GM21576 (cell line): Measurements from ENCODE around the gene PAQR8.

Experiments used
- ATAC-seq: cut with Tn5 transposase; IDR thresholded peaks from one replicate; pipeline ENCODE4 v1.9.1; 2021; ENCODE audit warnings: mild to moderate bottlenecking, moderate library complexity; ENCODE audit not compliant: unreplicated experiment

PAQR8 gene

DNA sequence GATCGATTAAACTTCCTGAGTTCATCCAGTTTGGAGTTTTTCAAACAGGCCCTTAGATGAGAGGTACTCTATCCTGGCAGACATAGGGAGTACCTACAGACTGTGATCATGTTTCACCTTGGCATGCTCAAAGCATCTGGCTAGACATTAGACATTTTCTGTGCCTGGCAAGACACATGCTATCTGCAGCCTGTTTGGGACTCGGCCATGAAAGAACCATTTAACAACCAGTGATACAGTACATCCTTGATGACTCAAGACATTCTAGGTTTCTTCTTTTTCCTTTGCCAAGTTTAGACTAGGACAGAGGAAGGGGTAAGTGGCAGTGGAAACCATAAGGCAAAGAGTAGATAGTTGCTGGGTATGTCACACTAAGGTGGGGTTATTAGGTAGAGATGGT is 15.4 kb upstream of the PAQR8 start:
- no peak for ATAC-seq

DNA sequence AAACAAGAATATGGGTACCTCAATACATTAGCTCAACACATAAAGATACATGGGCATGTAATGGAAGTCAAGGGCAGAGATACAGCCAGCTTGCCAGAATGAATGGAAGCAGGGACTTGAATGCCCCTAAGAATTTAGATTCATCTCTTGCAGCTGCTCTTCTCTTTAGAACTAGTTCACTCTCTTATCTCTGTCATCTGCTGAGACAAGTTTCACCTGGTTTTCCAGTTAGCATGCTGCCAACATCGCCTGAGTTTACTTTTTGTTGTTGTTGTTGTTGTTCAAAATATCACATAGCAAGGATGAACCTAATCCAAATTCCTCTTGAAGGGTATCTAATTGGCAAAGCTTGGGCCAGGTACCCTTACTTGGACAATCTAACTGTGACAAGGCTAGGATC is 14.1 kb upstream of the PAQR8 start:
- no peak for ATAC-seq

DNA sequence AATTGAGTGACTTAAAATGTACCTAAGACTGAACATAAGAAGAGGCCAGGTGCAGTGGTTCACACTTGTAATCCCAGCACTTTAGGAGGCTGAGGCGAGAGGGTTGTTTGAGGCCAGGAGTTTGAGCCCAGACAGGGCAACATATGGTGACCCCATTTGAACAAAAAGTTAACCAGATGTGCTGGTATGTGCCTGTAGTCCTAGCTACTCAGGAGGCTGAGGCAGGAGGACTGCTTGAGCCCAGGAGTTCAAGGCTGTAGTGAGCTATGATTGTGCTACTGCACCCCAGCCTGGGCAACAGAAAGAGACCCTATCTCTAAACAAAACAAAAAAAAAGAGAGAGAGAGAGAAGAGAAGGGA is 10.1 kb upstream of the PAQR8 start:
- no peak for ATAC-seq

DNA sequence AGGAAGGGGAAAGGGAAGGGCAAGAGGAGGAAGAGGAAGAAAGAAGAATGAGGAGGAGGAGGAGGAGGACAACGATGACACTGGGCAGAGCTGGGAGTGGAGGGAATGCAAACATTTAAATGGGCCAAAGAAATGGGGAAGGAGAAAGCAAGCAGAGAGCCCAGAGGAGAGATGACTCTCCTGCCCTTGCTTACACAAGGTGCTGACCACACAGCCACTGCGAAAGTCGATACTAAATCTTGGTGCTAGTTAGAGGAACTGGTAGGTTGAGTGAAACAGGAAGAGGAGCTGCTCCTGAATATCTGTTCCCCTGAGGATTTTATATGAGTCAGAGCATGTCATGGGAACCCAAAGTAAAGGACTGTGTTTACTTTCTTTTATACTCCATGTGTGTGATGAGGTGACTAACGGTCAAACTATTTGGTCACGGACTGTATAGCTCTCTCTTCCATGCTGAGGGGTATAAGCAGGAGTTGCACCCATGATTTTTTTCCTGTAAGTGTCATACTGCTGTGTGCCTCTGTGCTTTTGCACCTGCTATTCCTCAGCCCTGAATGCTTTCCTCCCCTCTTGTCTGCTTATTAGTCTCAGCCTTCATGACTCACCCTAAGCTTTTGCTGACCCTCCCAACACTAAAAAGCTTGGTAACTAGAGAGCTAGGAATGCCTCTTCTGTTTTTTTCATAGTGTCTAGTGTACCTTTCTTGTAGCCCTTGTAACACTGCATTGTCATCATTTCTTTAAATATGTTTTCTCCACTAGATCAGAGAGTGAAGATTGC is 9.5 kb upstream of the PAQR8 start:
- ATAC-seq: peak; percentile 93

DNA sequence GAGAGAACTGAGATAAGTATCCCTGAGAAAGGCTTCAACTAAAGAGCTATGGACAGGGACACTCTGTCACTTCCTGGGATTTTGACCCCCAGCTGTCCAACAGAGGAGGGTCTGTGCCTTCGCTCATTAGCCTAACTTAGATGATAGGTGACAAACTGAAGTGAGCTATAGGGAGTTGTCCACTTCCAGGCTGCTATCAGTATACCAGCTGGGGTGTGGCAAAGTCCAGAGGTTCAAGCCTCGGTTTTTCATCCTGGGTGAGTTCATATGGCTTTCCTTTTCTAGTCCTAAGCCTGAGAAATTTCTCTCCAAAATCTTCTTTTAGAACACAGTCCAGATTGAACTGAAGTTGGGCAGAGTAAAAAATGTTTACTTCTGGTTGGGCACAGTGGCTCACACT is 5.9 kb upstream of the PAQR8 start:
- ATAC-seq: no peak

DNA sequence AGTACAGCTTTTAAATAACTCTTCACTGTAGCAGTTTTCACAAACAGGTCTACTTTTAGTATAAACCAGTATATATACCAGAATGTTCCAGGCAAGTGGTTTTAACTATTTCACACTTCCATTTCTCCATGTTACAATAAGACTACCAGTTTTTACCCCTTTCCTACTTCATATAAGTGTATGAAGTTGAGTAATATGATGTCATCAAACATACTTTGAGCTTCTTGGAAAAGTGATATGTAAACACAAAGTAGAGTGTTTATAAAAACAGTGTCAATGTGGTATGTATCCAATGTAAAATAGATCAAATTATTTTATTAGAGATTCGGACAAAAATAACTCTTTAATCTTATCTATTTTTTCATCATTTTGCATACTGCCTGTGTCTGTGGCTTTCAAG is 2.5 kb upstream of the PAQR8 start:
- no peak for ATAC-seq

DNA sequence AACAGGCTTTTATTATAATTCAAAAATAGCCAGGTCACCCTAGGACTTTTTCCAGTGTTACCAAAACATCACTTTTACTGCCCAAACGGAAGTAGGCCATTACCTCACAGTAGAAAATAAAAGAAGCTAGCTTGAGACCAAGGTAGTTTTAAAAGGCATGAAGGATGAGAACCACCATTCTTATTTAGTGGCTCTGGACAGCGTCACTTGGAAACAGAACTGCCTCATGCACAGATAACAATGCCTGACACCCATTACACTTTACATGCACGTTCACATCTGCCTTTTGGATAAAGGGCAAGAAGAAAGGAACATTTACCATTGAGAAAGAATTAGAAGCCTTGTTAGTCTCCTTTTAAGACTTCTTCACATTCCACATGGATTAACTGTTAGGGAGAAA is 1.9 kb upstream of the PAQR8 start:
- no peak for ATAC-seq

DNA sequence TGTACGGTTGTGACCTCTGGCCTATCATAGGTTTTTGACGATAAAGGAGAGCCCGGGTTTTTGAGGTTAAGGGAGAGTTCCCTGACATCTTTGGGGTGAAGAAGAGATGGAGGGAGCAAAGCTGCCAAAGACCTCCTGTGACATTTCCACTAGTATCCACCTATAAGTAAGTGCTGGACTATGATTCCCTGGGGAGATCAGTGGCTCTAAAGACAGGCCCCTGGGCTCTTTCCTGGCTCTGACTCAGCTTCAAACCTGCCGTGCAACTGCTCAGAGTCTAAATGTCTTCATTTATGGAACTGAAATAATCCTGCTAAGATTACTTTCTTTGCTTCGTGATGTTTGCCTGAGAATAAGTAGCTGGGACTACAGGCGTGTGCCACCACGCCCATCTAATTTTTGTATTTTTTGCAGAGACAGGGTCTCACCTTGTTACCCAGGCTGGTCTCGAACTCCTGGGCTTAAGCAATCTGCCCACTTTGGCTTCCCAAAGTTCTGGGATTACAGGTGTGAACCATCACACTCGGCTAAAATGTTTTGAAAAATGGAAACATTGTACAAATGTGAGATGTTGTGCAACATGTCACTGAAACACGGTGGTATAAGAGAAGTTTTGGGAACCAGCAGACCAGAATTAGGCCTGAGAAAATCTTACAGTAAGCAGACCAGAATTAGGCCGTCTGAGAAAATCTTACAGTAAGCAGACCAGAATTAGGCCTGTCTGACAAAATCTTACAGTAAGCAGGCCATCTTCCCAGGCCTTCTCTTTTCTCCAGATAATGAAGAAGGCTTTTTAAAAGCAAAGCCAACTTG is 1.1 kb upstream of the PAQR8 start:
- ATAC-seq: no peak

DNA sequence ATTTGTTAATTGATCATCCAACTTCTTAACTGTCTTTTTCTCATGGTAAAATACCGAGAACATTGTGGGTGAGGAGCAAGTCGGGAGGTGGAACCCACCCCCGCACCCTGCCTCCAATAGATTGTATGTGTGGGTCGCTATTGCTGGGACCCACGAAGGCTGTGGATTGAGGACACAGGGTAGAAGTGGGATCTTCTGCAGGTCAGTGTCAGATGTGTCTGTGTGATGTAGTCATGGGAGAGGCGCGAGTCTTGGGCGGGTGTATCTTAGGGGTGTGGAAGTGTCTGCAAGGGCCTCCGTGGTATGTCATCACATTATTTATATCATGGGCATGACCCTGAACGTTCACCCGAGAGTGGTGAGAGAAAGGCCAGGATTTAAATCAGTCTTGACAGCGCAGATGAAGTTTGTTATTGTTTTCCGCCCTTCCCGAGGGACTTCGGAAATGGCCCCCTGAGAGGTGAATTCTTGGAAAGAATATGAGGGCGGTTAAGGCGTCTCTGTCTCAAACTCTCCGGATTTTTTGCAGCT is 472 bp upstream of the PAQR8 start:
- ATAC-seq: no peak

DNA sequence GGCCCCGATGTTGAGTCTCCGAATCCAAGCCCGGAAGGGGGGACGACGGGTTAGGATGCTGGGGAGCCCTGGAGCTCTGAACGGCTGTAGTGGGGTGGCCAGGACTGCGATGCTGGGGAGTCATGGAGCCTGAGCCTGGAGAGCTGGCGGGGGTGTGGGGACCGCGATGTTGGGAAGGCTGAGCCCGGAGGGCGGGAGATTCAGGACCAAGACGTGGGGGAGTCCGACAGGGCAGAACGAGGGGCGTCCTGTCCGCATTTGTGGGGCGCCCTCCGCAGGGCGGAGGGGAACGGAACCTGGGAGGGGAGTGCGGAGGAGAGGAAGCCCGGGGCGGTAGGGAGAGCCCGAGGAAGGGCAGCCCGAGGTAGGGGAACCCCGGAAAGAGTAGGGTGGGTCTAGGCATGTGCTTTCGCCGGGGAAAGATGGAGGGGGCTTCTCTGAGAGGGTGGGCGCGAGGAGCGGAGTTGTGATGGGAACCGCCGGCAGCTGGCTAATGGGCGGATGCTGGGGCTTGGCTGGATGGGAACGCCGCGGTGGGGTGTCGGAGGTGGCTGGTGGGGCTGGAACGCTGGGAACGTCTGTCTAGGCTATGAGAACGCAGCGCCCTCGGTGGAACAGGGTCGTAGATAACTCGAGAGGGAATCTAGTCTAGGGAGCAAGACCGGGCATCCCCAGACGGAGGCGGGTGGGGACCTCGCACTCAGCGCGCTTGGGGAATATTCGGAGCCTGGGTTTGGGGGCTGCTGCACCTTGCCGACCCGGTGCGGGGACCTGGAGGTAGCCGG is 684 bp downstream of the PAQR8 start:
- ATAC-seq: peak; percentile 47

DNA sequence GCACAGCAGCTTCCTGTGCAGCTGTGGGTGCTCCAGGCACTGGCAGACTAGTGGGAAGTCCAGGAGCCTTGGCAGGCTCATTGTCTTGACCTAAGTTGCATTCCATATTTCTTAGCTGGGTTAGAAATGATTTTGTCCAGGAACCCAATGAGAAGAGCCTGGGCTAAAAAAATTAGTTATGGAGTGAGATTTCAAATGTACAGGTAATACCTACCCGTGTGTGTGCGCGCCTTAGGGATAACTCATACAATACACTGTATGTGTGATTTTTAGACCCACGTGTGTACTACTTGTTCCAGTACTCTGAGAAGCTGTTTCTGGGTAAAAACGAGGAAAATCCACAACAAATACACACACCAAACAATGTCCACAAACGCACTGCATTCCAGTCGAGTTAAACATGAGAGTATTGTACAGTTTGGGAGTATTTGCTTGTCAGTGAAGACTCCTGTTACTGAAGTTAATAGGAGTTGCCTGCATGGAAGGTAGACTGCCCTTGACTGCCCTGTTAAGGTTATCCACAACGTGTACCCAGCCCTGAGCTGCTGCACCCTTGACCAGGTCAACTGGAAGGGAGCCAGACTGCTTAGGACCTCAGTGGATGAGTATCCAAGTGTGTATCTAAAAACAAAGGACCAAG is 1.4 kb downstream of the PAQR8 start:
- ATAC-seq: no peak

DNA sequence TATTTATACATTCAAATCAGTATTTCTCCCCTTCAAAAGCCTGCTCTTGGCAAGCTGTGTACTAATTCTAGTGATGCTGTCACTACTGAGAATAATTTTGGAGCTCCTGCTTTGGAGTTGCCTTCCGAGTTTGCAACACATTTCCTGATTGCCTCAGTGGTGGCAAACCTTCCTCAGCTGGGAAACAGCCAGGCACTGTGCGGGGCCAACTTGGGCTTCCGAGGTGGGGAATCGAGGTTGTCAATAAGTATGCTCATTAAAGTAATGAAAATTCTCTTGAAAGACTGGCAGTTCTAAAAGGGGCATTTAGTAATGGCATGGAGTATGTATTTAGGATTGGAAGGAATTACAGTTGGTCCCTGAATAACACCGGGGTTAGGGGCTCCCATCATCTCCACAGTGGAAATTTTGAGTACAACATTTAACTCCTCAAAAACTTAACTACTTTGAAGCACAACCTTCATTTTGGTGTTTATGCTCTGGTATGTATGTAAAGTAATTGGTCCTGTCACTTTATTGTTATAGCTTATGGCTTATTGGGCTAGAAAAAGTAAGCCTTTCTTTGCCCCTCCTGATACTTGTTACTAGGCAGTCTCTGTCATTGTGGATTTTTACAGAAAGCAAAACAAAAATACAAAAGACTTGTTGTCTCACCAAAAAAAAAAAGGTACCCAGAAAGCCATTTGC is 2.7 kb downstream of the PAQR8 start:
- ATAC-seq: no peak

DNA sequence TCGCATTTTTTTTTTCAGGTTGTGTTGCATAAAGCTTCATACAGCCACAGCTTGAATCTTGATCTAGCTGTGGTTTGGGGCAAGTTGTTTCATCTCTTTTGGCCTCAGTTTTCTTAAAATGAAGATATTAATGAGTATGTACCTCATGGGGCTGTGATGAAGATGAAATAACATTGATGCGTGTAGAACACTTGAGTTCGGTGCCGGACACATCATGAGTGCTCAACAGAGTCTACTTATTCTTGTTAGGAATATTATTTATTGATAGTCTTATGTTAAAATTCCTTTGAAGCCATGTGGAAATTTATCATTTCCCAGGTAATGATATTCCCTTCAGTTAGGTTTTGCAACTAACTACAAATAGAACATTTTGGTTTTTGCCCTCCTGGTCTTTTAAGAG is 3.4 kb downstream of the PAQR8 start:
- ATAC-seq: no peak

DNA sequence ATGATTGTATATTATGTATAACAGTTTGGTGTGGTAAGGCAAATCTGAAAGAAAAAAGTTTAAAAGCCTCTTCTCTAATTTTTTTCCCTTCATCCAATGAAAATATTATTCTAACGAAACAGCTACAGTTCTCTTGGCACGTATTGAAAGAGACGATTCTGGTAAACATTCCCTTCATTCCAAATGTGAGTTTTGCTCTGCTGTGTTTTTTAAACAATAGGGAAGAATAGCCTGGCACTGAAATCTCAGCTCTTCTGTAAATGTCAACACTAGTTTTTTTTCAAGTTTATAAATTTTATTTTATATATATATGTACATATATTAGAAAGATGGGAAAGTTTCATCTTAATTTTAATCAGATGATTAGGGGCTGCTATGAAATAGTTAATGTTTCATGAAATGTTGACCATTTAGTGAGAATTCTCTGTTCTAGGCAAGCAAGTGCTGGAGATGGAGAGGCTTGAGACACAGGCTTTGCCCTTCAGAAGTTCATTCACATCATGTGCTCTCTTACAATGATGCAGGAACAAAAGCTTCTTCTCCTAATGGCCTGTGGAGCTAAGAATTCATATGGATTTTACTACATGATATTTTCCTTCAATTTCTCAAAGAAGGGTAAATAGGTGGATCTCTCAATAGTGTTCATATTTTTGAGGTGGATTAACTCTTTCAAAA is 4.1 kb downstream of the PAQR8 start:
- ATAC-seq: no peak

DNA sequence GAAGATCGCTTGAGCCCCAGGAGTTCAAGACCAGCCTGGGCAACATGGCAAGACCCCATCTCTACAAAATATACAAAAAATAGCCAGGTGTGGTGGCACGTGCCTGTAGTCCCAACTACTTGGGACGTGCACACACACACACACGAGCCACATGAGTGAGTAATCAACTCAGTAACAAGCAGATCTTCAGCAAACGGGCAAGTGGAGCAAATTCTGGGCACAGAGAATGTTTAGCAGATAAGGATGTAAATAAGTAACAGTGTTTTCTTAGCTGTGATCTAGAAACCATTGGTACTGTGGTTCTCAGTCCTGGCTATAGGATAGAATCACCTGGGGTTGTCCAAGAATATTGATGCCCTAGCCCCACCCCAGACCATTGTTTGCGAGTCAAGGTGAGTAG is 6.1 kb downstream of the PAQR8 start:
- ATAC-seq: no peak

DNA sequence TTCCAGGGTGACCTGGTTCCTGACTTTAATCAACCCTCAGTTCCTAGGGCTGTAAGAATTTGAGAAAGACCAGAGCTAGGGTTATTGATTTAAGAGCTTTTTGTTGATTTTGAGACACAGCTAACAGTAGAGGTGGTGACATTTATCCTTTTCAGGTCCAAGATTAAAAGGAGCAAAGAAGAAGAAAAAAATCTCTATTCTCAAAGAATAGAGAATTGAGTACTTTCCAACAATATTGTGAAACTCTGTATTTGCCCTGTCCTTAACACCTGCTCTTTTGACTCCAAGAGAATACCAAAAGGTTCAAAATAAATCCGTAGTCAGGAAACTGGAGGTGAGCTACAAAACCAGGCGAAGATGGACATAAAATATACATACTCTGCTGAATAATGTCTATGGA is 7.3 kb downstream of the PAQR8 start:
- ATAC-seq: no peak

DNA sequence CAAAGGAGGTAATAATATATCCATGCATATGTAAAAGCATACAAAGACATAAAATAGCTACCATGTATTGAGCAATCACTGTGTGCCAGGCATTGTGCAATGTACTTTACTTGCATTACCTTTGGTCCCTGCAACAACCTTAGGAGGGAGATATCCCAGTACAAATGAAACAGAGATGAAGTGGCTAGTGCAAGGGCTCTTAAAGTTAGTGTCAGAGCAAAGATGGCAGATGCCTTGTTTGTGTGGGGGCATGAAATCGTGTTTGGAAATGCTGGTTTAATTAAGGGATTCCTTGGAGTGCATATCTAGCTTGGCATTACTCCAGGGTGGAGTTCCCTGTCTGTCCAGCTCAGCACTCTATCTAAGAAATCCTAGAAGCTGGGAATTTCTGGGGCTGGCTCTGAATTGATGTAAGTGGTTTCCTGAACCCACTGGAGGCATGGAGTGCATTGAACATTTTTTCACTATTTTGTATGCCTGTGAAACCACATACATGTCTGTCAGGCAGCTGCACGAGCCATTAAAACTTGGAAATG is 9.8 kb downstream of the PAQR8 start:
- no peak for ATAC-seq

DNA sequence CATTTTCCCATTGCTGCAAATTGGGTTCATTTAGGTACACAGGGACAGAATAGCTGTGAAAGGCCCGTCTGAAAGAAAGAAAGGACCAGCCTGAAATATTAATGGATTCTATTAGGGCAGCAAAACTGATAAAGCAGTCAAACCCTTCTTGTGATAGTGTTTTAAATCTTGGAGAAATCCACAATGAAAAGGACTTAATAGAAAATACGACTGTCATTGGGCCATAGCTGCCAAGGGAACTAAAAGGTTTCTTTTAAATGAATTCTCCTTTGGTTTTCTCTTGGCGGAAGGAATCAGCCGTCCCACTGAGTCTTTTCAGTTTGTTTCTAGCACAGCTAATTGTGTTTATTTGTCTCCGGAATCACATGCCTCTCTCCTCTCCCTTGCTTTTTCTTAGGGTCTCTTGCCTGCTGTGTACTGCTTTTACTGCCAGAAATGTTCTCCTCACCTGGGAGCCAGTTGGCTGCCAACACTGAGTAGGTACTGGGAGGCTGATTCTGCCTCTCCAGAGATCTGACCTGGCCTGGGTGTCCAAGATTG is 11.3 kb downstream of the PAQR8 start:
- ATAC-seq: no peak

DNA sequence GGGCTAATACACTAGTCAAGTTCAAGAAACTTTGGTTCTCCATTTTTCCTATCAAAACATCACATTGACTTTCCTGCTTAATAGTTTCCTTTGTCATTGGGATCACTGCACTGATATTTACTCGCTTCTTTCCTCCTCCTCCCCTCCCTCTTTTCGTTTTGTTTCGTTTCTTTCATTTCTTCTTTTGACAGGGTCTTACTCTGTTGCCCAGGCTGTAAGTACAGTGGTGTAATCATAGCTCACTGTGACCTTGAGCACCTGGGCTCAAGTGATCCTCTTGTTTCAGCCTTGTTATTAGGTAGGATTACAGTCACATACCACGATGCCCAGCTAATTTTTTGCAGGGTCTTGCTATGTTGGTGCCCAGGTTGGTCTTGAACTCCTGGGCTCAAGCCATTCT is 12.3 kb downstream of the PAQR8 start:
- no peak for ATAC-seq
